GM21528 (cell line): Measurements from ENCODE around the gene RAB36.

Experiments
- ATAC-seq: cut with Tn5 transposase; IDR thresholded peaks from one replicate; pipeline ENCODE4 v1.9.1; 2021; ENCODE audit warnings: mild to moderate bottlenecking, moderate library complexity; ENCODE audit not compliant: unreplicated experiment, low FRiP score

Gene RAB36

GRCh38 chr22:23120415-23120899 is 24.8 kb upstream of the RAB36 start:
- no peak for ATAC-seq

- ATAC-seq, result no peak
These were observed 24.3 kb upstream of the RAB36 start for GRCh38 chr22:23121000-23121421.

DNA sequence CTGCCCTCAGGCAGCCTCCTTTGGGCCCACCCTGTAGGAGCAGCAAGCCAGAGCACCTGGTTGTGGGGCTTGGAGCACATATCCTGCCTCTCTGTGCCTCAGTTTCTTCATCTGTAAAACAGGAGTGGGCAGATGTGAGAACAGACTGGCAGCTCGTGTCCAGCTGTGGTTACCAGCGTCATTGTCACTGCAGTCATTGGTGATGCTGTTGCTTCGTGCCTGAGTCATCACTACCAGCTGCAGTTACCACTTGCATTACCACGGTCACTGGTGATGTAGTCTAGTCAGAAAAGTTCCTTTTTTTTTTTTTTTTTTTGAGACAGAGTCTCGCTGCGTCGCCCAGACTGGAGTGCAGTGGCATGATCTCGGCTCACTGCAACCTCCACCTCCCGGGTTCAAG is 23.9 kb upstream of the RAB36 start:
- ATAC-seq, result no peak

DNA sequence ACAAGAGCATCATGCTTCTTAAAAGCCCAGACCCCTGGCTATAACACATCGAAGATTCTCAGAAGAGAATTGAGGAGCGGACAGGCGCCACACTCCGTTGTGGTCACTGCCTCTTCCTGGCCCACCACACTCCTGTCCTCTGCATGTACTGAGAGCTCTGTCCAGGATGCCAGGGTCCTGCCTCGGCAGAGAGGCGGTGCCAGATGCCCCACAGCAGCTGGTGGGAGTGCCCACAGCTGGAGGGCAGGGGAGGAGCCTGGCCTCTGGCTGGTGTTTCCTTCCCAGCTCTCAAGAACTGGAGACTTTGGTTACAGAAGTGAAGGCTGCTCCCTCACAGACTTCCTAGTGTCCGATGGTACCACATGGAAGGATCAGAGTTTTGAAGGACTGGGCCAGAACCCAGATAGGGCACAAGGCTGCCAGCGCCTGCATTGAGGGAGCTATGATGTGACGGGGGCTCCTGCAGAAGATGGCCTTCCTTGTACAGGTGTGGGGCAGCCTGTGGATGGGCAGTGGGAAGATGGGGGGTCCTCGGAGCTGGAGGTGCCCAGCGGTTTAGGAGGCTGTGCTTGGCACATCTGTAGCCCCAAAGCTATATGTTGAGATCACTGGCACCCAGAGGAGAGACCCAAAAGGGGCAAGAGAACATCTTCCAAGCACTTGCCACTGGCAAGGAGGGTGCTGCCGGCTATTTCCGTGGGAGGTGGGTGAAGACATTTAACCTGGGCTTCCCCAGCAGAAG is 22.9 kb upstream of the RAB36 start:
- no peak for ATAC-seq

DNA sequence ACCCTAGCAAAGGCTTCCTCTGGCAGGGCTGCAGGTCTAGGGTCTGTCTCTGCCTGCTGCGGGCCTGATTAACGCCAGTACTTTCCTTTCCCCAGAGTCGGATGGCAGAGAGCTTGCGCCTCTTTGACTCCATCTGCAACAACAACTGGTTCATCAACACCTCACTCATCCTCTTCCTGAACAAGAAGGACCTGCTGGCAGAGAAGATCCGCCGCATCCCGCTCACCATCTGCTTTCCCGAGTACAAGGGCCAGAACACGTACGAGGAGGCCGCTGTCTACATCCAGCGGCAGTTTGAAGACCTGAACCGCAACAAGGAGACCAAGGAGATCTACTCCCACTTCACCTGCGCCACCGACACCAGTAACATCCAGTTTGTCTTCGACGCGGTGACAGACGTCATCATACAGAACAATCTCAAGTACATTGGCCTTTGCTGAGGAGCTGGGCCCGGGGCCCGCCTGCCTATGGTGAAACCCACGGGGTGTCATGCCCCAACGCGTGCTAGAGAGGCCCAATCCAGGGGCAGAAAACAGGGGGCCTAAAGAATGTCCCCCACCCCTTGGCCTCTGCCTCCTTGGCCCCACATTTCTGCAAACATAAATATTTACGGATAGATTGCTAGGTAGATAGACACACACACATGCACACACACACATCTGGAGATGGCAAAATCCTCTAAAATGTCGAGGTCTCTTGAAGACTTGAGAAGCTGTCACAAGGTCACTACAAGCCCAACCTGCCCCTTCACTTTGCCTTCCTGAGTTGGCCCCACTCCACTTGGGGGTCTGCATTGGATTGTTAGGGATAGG is 22.1 kb upstream of the RAB36 start:
- no peak for ATAC-seq

GRCh38 chr22:23123804-23124254 is 21.4 kb upstream of the RAB36 start:
- no peak for ATAC-seq

- no peak for ATAC-seq
These were observed 20.4 kb upstream of the RAB36 start for GRCh38 chr22:23124611-23125511.

DNA sequence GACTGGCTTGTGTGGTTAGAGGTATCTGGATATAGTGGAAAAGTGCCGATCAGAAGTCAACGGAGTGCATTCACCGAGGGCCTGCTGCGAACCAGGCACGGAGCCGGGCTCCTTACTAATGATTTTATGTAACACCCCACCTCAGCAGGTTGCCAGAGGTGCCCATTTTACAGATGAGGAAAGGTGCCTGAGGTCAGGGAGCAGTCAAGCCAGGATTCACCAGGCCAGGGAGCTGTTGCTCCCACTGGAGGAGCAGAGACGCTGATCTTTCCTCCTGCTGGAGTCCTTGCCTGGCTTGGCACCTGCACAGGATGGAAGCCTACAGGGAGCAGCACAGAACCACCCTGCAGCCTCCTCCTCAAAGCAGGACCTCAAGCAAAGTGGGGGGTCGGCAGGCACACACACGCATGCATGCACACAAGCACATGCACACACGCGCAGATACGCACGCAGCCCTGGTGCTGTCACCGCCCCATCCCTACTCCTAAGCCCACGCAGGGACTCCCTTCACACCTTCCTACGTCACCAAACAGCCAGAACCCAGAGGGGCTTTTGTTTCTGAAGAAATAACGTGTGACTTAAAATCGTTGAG is 19.7 kb upstream of the RAB36 start:
- ATAC-seq, result no peak

- no peak for ATAC-seq
These were observed 18.9 kb upstream of the RAB36 start for GRCh38 chr22:23126165-23127054.

- no peak for ATAC-seq
These were observed 18.1 kb upstream of the RAB36 start for GRCh38 chr22:23127055-23127756.

DNA sequence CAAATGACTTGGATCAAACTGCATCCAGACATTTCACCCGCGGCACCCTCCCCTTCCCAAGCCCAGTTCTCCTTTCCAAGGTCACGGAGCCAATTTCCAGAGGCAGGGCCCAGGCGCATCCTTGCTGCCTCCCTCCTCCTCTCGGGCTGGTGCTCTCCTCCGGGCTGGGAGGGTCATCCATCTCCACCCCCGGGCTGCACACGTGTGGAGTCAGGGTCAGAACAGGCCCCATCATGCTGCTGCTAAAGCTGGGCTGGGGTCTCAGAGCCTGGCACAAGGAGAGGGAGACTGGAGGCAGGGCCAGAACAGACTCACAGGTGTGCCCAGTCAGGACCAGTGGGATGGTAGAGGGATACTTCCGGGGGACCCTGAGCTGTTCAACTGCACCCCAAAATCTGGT is 17.5 kb upstream of the RAB36 start:
- no peak for ATAC-seq

- ATAC-seq, result no peak
These were observed 16.8 kb upstream of the RAB36 start for GRCh38 chr22:23128269-23129108.

DNA sequence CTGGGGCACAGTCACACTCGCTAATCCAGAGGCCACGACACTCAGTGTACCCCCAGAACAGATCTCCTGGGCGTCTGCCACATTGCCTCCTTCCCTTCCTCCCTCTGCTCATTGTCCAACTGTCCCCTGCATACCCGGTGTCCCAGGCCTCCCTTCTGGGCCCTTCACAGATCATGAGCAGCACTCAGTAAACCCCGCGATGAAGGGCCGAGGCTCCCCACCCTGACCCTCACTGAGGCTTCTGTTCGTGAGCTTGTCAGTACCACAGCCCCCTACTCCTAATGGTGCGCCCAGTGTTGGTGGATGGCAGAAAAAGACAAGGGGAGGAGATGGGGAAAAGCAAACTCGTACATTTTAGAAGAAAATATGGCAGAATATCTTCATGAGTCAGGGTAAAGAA is 16.1 kb upstream of the RAB36 start:
- no peak for ATAC-seq

DNA sequence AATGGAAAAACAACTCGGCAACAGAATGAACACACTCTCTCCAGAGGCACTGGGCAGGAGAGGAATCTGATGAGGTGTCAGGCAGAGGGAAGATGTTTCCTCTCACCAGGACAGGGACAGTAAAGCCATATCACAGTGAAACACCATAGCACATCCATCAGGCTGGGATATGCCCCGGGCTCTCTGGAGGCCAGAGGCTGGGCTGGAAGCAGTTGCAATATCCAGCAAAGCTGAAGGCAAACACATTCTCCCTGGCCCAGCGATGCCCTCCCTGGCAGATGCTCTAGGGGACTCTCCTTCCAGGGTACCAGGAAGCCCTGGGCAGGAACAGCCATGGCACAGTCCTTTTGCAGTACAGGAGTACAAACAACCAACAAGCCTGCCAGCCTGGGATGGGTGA is 14.6 kb upstream of the RAB36 start:
- ATAC-seq, result no peak

DNA sequence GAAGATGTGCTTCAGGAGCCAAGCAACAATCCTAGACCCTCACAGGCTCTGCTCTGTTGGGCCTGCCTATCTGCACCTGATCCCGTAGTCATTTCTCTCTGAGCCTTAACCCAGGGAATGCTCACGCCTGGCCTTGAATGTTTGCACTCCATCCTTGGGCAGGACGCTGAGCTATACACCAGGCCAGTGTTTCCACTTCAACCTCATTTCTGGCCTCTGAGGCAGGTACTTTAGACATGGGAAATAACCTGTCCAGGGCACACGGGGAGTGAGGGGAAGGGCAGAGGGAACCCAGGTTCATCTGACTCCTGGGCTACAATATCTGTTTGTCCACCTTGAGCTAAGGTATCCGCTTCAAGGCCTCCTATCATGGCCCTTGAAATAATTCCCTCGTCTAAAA is 13.3 kb upstream of the RAB36 start:
- ATAC-seq, result no peak

GRCh38 chr22:23132376-23133091 is 12.7 kb upstream of the RAB36 start:
- ATAC-seq, result no peak

DNA sequence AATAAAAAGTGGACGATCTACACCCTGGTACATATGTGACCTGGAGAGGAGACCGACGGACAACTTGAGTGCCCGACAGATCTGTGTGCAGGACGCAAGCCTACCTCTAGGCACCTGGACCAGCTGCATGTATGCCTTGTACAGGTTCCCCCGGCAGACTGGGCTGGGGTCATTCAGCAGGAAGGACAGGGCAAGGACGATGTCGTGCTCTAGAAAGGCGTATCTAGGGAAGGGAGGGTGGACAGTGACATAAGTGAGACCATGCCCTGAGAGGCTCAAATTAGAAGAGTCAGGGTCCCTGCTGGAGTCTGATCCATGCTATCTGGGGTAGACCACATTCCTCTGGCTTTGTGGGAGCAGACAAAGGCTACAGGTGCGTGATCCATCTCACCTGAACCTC is 11.4 kb upstream of the RAB36 start:
- ATAC-seq, result no peak
